H1 (cell line): ENCODE data around the gene CXCL12. TPM values are rescaled to one million over a fixed set of nuclear protein-coding genes. Genes with fewer than 3 reads are reported as not detected.

Source experiments
- ATF2 ChIP-seq: IDR thresholded peaks from 2 replicates; pipeline ENCODE4 v1.6.1; 2012; ENCODE audit warnings: low read length, inconsistent platforms
- ATF3 ChIP-seq: IDR thresholded peaks from 2 replicates; pipeline ENCODE4 v1.6.1; 2011; ENCODE audit warnings: low read depth, mild to moderate bottlenecking, low read length; ENCODE audit not compliant: insufficient read depth
- BCL11A ChIP-seq, 2 experiments: IDR thresholded peaks; one replicate each; pipeline ENCODE4 v1.6.1; 2011; ENCODE audit warnings: low read depth in 2 of 2, low read length in 2 of 2, mild to moderate bottlenecking in 2 of 2
- FOSL1 ChIP-seq: IDR thresholded peaks from 2 replicates; pipeline ENCODE4 v1.6.1; 2011; ENCODE audit warnings: mild to moderate bottlenecking, low read depth, low read length, moderate library complexity; ENCODE audit not compliant: insufficient read depth
- PHF8 ChIP-seq: fragments of 200-600 bp; sonication (generic); conservative IDR thresholded peaks from 2 replicates; pipeline ENCODE4 v1.7.1; 2012; ENCODE audit warnings: low read depth, mild to moderate bottlenecking, inconsistent platforms, low read length, moderate library complexity
- SIRT6 ChIP-seq: IDR thresholded peaks from one replicate; pipeline ENCODE4 v1.7.1; 2012; ENCODE audit warnings: low read length, inconsistent platforms
- SRF ChIP-seq: IDR thresholded peaks from 2 replicates; pipeline ENCODE4 v1.6.1; 2011; ENCODE audit warnings: mild to moderate bottlenecking, low read depth, low read length, moderate library complexity
- polyA plus RNA-seq, 7 experiments: library from polyadenylated mRNA; depleted of rRNA in 3 of 7; stranded (reverse) in 5 of 7; unstranded in 2 of 7; fragments of >200 nt in 5 of 7; fragments of 200-250 nt in 2 of 7; gene quantifications; 1 replicate in 5 of 7; 2 replicates in 1 of 7; 4 replicates in 1 of 7; pipeline versions ENCODE4 v1.2.1 to v1.2.3, GENCODE V29; 2011 to 2013; ENCODE audit warnings: missing spikeins in 2 of 7, mixed read lengths in 2 of 7
- total RNA-seq: library from RNA; stranded (reverse); fragmentation: NEBNext Ultra II Directional; extraction: Animal tissue kit (Norgen Biotek cat#: 25700); gene quantifications from 2 replicates; pipeline ENCODE4 v1.2.1, GENCODE V29; 2021

The CXCL12 gene
- total and polyA plus RNA-seq, 2 of the 8 experiments (the other 6 are each of a cell fraction or from before 2014, with no cell fraction given) = 51.4 to 53.8 TPM

DNA sequence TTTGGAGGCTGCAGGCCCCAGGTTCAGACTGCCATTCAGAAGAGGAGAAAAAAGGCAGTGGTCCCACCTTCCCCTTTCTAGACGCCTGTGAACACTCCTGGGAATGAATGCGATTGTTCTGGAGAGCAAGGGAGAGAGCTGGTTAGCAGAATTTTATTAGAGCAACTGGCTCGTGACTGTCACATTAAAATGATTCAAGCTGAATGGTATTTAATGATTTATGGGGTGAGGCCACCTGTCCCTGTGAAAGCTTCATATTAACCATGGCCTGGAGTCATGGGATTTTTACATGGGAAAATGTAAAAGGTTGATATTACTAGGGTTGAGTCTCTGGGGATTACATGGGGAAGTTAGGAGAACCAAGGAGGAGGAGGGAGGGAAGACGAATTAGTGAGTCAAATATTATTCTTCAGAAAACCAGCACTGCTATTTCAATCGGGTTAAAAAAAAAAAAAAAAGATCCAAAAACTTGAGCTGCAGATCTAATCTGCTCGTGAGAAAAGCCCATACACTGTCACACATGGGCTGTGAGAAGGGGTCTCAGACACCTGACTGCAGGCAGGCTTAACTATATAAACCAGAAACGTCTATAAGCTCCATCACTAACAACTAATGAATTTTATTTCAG, 8.3 kb downstream of the CXCL12 start (continued):
- TF ChIP-seq FOSL1 (no peak), PHF8 (no peak), SRF (no peak), ATF2 (no peak), SIRT6 (no peak), ATF3 (no peak), BCL11A (IDR thresholded peaks at IDR 0.05; ENCODE audit: low read depth in 2 of 2, low read length in 2 of 2) (no peak)
- TF ChIP-seq, all 59 proteins: peak for 0
